Endodermal cell (in vitro differentiated cells): Measurements from ENCODE around the gene ZFYVE1. TPM values are rescaled to one million over a fixed set of nuclear protein-coding genes. Genes with fewer than 3 reads are reported as not detected.

Experiments
- DNase-seq: peaks from one replicate; pipeline ENCODE4 v3.0.0-alpha.2; 2017
- H3K27ac ChIP-seq: 2 replicates; pipeline ENCODE4 v1.5.1; 2013; ENCODE audit warnings: mild to moderate bottlenecking, low read depth, low read length, moderate library complexity
- H3K27me3 ChIP-seq: 2 replicates; pipeline ENCODE4 v1.6.1; 2013; ENCODE audit warnings: mild to moderate bottlenecking, low read length, moderate library complexity; ENCODE audit not compliant: insufficient read depth, control insufficient read depth, poor library complexity, severe bottlenecking
- H3K36me3 ChIP-seq: 2 replicates; pipeline ENCODE4 v1.7.0; 2013; ENCODE audit warnings: mild to moderate bottlenecking, low read length, moderate library complexity; ENCODE audit not compliant: control insufficient read depth, insufficient read depth
- H3K4me1 ChIP-seq: one replicate; pipeline ENCODE4 v1.7.0; 2013; ENCODE audit warnings: low read length; ENCODE audit not compliant: control insufficient read depth, insufficient read depth
- H3K4me3 ChIP-seq: 2 replicates; pipeline ENCODE4 v1.5.1; 2013; ENCODE audit warnings: mild to moderate bottlenecking, low read length, moderate library complexity
- H3K9ac ChIP-seq: 2 replicates; pipeline ENCODE4 v1.6.1; 2013; ENCODE audit warnings: mild to moderate bottlenecking, low read length, moderate library complexity; ENCODE audit not compliant: poor library complexity, severe bottlenecking; ENCODE audit errors: extremely low read depth
- H3K9me3 ChIP-seq: 2 replicates; pipeline ENCODE4 v1.6.1; 2013; ENCODE audit warnings: mild to moderate bottlenecking, low read length, moderate library complexity; ENCODE audit not compliant: control insufficient read depth
- H3K27ac Mint-ChIP-seq: 2 replicates; pipeline ENCODE4 v1.8.0; 2020; ENCODE audit warnings: mixed read lengths
- H3K27me3 Mint-ChIP-seq: 2 replicates; pipeline ENCODE4 v1.8.0; 2021; ENCODE audit warnings: mild to moderate bottlenecking, mixed read lengths; ENCODE audit not compliant: insufficient read depth
- H3K36me3 Mint-ChIP-seq: 2 replicates; pipeline ENCODE4 v1.8.0; 2020; ENCODE audit warnings: low read depth, mixed read lengths
- H3K4me1 Mint-ChIP-seq: 2 replicates; pipeline ENCODE4 v1.8.0; 2020; ENCODE audit warnings: mixed read lengths
- H3K4me3 Mint-ChIP-seq: 2 replicates; pipeline ENCODE4 v1.8.0; 2020; ENCODE audit warnings: mild to moderate bottlenecking, moderate library complexity, mixed read lengths
- H3K9me3 Mint-ChIP-seq: 2 replicates; pipeline ENCODE4 v1.8.0; 2020; ENCODE audit warnings: mild to moderate bottlenecking, mixed read lengths
- CTCF ChIP-seq: fragments of 200-600 bp; sonication (generic); conservative IDR thresholded peaks from 2 replicates; pipeline ENCODE4 v1.5.0; 2021; ENCODE audit warnings: antibody characterized with exemption, mild to moderate bottlenecking
- WGBS, 2 experiments: methylation state at CpG; one replicate each; pipeline versions ENCODE4 v1.1.5 to v1.1.7; 2013; ENCODE audit warnings: missing lambda C conversion rate in 2 of 2, mixed read lengths in 1 of 2; ENCODE audit not compliant: insufficient coverage in 1 of 2, insufficient read length in 1 of 2; 5-methylcytosine and 5-hydroxymethylcytosine counted together
- total RNA-seq, 2 donors: library from RNA; stranded (reverse); fragmentation: NEBNext Ultra II Directional in 1 of 2; extraction: Animal tissue kit (Norgen Biotek cat#: 25700) in 1 of 2; gene quantifications; 2 replicates in 1 of 2; 3 replicates in 1 of 2; pipeline ENCODE4 v1.2.1, GENCODE V29; 2021

Gene ZFYVE1
- total RNA-seq, 2 donors from 2014 or later = 11.6 to 16.6 TPM

GRCh38 chr14:73055251-73055650, 28.3 kb upstream of the ZFYVE1 start:
- H3K9me3 ChIP-seq = no peaks in the 10 kb centered on the region
- peaks cover 2% of the 10 kb centered on the region for H3K36me3 ChIP-seq
- no peak overlapping the region for H3K4me3 ChIP-seq
- no peaks in the 10 kb centered on the region for H3K27me3 ChIP-seq
- Mint-ChIP-seq H3K27ac (no peak overlapping the region), H3K27me3 (no peaks in the 10 kb centered on the region), H3K36me3 (no peaks in the 10 kb centered on the region), H3K4me3 (no peak overlapping the region), H3K4me1 (peaks cover 7% of the 10 kb centered on the region), H3K9me3 (no peaks in the 10 kb centered on the region)
- no peaks in the 10 kb centered on the region for H3K4me1 ChIP-seq
- no peak overlapping the region for H3K9ac ChIP-seq
- DNase-seq = no peak
- no peak overlapping the region for H3K27ac ChIP-seq
- TF ChIP-seq CTCF = no peak
- WGBS, 2 experiments = 64% methylated on average over 1 of the region's 1 CpG; no CpG with 5 or more reads in 1 of the 2 experiments

GRCh38 chr14:73049428-73049827, 22.5 kb upstream of the ZFYVE1 start:
- Histone ChIP-seq H3K4me3 (no peak overlapping the region), H3K4me1 (no peaks in the 10 kb centered on the region), H3K9ac (peak overlapping the region; percentile 15), H3K27me3 (no peaks in the 10 kb centered on the region), H3K36me3 (no peaks in the 10 kb centered on the region), H3K9me3 (no peaks in the 10 kb centered on the region), H3K27ac (no peak overlapping the region)
- H3K27ac Mint-ChIP-seq = no peak overlapping the region
- no peak overlapping the region for H3K4me3 Mint-ChIP-seq
- no peak for DNase-seq
- no peaks in the 10 kb centered on the region for H3K27me3 Mint-ChIP-seq
- no peak for TF ChIP-seq CTCF
- no peaks in the 10 kb centered on the region for H3K4me1 Mint-ChIP-seq
- WGBS, 2 experiments = 78 to 86% methylated on average over 1 to 4 of the region's 4 CpGs
- H3K9me3 Mint-ChIP-seq = no peaks in the 10 kb centered on the region
- no peaks in the 10 kb centered on the region for H3K36me3 Mint-ChIP-seq

GRCh38 chr14:73047808-73048207, 20.9 kb upstream of the ZFYVE1 start:
- Histone ChIP-seq H3K27ac (no peak overlapping the region), H3K9me3 (no peaks in the 10 kb centered on the region), H3K4me3 (no peak overlapping the region), H3K27me3 (no peaks in the 10 kb centered on the region), H3K9ac (no peak overlapping the region), H3K36me3 (no peaks in the 10 kb centered on the region), H3K4me1 (no peaks in the 10 kb centered on the region)
- Mint-ChIP-seq H3K36me3 (no peaks in the 10 kb centered on the region), H3K4me3 (no peak overlapping the region), H3K9me3 (no peaks in the 10 kb centered on the region), H3K4me1 (no peaks in the 10 kb centered on the region), H3K27ac (no peak overlapping the region), H3K27me3 (no peaks in the 10 kb centered on the region)
- DNase-seq = no peak
- no peak for TF ChIP-seq CTCF
- 93 to 98% methylated on average over 1 of the region's 1 CpG for WGBS, 2 experiments
